K562 treated with DMSO at 1 percent for 4 hours (cell line): ENCODE measurements around the gene PACC1. TPM values are rescaled to one million over a fixed set of nuclear protein-coding genes. Genes with fewer than 3 reads are reported as not detected.

Source experiments
- total RNA-seq: library from RNA; unstranded; fragments of 300-600 nt; gene quantifications from 2 replicates; pipeline ENCODE4 v1.2.3, GENCODE V29; 2022; ENCODE audit not compliant: insufficient read depth

The PACC1 gene
- total RNA-seq, result 7.3 and 9.6 TPM in 2 replicates

DNA sequence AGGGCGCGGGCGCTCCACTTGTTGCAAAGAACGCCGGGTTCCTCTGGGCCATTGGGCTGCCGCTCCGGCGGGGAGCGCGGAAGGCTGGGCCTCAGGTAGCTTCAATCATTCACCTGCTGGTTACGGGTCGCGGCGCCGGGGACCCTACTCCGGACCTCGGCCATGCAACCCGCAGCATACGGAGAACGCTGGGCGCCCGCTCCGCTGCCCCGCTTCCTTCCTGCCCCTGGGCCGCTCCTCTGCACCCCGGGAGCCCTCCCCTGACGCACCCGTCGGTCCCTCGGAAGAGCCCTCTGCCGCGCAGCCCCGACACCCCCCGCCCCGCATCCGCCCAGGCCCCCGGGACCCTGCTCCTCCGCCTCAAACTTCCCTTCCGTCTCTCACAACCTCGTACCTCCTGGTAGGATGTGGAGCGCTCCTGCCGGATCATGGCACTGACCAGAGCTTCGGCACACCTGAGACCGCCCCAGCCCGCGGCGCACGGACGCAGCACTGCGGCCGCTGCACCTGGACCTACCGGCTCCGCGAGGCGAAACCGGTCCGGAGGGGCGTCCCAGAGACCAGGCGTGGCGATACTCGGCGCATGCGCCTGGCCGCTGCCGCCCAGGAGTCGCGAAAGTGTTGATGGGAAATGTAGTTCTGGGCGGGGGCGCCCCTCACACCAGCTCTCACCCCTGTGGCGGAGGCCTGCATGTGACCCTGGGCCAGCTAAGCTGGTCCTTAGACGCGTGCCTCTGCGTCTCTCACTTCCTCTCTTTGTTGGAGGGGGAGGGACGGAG lies at the start of gene PACC1:
Gene PACC1, minus strand, starts transcription at position 559 of the 779 bp plus-strand sequence. Its CDS starts 129 bp downstream, at position 430.

DNA sequence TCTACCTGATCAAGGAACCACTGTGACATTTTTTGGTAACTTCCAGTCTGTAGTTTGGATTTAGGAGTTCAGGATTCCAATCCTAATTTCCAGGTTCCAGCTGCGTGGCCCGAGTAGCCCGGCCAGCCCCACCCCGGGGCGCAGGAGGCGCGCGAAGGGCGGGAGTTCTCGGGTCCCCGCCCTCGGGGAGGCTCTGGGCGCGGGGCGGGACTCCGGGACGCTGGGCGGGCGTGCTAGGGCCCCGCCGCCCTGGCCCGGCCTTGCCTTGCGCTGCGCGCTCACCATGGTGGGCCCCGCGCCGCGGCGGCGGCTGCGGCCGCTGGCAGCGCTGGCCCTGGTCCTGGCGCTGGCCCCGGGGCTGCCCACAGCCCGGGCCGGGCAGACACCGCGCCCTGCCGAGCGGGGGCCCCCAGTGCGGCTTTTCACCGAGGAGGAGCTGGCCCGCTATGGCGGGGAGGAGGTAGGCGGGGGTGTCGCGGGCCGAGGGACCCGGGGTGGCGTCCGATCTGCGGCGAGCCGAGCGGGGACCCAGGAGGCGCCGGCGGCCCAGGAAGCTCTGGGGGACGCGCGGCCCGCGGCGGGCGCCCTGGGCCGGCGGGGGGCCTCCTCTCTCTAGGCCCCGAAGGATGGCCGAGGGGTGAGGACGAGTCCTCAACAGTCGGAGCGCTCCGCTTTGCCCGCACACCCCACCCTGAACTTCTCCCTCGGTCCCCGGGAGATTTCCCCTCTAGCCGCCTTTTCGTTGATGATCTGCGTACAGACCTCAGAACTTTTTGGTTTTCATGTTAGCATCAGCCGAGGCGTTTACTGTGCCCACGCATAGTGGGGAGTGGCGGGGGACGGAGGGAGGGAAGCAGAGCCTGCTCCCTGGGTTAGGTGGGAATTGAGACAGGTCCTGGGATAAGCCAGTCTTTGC lies 18.2 kb upstream of the PACC1 start, which contains the start of gene NENF:
Gene NENF, plus strand, starts transcription at position 260 of the 916 bp plus-strand sequence. Its CDS starts 24 bp downstream, at position 284.

Other genes starting within 250 kb of the PACC1 start
- 42.0 and 48.7 TPM in 2 replicates for gene PPP2R5A, start 129.5 kb downstream of the PACC1 start, total RNA-seq
- 53.4 and 59.4 TPM in 2 replicates for gene NENF, start 18.0 kb upstream of the PACC1 start, total RNA-seq
- 37.4 and 45.6 TPM in 2 replicates for gene ATF3, start 193.9 kb upstream of the PACC1 start, total RNA-seq